Islet of Langerhans (tissue), 1 donor: ENCODE results near the gene SLX4.

Experiments used
- FAIRE-seq: peaks from one replicate; lab custom pipeline; 2011; peaks lifted over from hg19 to GRCh38; lab: Jason Lieb, UNC

The SLX4 gene

DNA sequence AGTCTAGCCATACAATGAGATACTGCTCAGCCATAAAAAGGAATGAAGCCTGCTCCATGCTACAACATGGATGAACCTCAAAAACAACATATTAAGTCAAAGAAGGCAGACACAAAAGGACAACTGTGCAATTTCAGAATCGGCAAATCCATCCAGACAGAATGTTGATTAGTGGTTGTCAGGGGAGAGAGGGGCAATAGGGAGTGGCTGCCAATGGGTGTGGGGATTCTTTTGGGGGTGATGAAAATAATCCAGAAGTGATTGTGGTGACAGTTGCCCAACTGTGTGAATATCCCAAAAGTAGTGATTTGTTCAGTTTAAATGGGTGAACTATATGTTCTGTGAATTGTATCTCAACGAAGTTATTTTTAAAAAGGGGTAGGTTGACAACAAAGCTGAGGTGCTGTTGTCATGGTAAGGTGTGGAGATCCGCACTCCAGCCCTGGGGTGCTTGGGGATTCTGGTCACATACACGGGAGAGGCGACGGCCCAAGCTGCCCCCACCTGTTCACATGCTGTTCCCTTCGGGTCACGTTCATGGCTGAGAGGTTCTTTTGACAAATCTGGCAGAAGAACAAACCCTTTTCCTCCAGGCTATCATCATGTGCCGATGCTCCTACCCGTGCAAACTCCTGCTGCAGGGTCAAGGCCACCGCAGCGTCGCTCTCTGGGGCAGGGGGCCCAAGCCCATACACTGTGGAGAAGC, 9.6 kb downstream of the SLX4 start:
- no peak for FAIRE-seq

- no peak for FAIRE-seq
Measured at GRCh38 chr16:3599922-3600321, 11.5 kb downstream of the SLX4 start.

- no peak for FAIRE-seq
Measured at GRCh38 chr16:3599121-3599520, 12.3 kb downstream of the SLX4 start.

GRCh38 chr16:3598236-3598635, 13.2 kb downstream of the SLX4 start:
- no peak for FAIRE-seq

DNA sequence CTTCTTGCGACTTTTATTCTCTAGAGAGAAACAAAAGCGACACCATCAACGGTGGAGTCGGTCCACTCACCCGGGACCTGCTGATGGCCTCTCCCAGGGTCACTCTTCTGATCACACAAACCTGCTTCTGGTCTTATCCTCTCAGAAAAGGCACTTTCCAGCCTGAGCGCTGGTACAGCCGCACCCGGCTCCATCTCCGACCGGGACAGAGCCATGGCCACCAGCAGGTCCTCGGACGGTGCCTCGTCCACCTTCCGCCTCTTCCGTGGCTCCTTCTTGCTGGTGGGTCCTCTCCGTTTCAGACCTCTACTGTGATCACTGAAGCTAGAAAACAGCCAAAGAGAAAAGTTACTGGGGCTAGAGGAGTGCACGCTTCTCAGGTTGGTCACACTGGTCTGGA, 13.7 kb downstream of the SLX4 start:
- no peak for FAIRE-seq

DNA sequence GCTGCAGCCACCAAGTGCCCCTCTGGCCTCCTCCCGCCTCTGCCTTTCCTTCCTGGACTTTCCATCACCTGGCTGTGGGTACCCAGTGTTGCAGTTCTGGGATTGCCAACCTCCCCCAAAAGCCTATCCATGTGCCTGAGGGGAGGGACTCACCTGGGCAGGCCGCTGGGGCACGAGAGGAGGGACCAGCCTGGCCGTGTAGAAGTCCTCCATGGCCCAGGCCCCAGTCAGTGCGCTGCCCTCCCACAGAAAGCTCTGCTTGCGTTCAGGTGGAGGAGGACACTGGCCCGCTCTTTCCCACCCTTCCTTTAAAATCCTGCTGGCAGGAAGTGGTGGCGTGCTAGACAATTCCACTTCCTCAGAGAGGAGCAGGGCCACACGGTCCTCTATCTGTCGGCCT, 14.2 kb downstream of the SLX4 start:
- FAIRE-seq, result no peak

DNA sequence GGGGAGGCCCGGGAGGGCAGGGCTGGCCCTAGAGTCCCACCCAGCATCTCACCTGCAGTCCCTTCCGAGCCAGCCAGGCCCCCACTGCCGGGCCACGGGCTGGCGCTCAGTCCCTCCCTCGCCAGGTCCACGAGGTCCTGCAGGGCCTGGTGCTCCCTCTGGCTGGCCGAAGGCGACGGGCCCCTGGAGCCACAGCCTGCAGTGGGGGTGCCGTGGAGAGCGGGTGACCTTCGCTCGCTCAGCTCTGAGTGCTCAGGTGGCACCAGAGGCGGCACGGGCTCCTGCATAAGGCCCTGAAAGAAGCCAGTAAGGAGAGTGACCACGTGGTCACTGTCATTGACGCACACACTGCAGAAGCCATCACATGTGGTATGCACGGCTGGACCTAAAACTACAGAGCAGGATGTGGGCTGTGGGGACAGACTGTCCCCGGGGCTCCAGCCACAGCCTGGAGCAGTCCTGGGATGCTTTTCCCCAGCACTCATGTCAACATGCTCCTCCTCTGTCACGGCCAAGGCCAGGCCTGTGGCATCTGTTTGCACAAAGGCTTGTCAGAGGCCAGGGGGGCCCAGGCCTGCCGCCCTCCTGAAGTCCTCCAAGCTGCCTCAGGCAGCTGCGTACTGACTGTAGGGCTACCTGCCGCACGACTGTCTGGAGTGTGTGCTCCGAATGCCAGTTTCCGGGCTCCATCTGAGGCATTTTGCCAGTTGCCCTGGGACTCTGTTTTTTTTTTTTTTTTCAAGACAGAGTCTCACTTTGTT, 15.1 kb downstream of the SLX4 start:
- FAIRE-seq, result no peak

DNA sequence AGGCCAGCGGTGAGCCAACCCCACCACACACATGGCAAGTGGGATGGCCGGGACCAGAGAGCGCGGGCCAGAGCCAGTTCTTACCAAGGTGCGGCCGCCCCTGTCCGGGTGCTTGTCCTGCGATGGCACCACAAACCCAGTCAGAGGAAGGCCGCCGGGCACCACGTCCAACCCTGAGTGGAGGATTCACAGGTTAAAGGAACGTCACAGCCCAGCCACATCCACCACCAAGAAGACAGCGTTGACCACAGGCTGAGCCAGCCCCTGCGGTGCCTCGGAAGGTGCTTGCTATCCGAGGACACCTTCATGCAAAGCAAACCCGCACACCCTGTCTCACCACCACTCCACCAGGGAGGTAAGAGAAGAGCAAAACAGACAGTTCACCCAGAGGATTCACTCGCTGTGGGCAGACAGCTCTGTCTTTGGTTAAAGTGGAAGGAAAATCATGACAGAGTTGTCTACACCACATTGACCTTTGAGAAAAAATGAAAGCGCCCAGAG, 15.8 kb downstream of the SLX4 start:
- no peak for FAIRE-seq

DNA sequence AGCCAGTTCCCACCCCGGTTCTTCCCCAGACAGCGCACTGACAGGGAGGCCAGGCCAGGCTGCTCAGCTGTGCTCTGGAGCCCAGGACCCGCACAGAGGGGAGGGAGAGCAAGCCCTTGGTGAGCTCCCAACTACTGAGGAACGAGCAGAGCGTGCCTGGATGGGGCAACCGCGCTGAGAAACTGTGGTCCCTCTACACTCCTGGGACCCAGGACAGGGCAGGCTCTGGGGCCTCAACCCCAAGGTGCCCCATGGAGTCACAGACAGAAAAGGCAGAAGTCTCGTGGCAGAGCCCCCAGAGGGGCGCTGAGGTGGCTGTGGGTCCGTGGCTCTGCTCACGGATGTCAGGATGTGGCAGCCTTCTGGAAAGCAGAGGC, 16.3 kb downstream of the SLX4 start:
- no peak for FAIRE-seq

- FAIRE-seq, result no peak
Measured at GRCh38 chr16:3594316-3595109, 16.9 kb downstream of the SLX4 start.

GRCh38 chr16:3592559-3592958, 18.8 kb downstream of the SLX4 start:
- no peak for FAIRE-seq

DNA sequence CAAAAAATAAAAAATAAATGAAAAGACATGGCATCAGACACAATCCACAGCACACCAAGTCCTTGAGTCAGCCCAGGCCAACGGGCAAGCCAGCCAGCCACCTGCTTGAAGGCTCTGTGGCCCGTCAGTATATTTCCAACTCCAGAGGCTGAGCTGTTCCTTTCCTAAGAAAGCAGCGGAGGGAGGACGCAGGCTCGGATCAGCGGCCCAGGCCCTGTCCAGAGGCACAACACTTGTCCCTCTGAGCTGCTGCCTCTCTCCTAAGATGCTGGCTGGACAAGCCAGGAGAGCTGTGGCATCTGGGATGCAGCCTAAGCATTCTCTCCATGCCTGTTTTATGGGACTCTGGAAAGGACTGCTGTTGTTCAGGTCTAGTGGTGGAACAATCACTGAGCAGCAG, 19.4 kb downstream of the SLX4 start:
- no peak for FAIRE-seq

GRCh38 chr16:3591436-3591803, 20.0 kb downstream of the SLX4 start:
- FAIRE-seq, result no peak

- FAIRE-seq, result no peak
Measured at GRCh38 chr16:3590736-3591435, 20.5 kb downstream of the SLX4 start.

GRCh38 chr16:3589991-3590701, 21.3 kb downstream of the SLX4 start:
- no peak for FAIRE-seq

GRCh38 chr16:3589441-3589921, 21.9 kb downstream of the SLX4 start:
- FAIRE-seq, result no peak

DNA sequence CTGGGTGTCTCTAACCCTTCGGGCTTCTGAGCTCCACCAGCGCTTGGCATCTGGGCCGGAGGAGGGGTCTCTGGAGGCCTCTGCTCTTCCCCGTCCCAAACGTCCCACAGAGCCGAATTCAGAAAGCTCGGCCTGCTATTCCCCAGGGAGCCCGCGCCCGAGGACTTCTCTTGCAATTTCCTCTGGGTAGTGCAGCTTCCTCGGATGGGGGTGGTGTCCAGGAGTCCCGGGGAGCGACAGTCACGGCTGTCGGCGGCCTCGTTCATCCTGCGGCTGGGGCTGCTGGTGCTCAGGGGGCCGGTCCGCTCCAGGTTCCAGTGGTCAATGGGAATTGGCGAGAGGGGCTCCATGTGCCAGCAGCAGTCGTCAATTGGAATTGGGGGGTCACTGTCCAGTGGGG, 22.4 kb downstream of the SLX4 start:
- no peak for FAIRE-seq

GRCh38 chr16:3587547-3588110, 23.8 kb downstream of the SLX4 start:
- no peak for FAIRE-seq

DNA sequence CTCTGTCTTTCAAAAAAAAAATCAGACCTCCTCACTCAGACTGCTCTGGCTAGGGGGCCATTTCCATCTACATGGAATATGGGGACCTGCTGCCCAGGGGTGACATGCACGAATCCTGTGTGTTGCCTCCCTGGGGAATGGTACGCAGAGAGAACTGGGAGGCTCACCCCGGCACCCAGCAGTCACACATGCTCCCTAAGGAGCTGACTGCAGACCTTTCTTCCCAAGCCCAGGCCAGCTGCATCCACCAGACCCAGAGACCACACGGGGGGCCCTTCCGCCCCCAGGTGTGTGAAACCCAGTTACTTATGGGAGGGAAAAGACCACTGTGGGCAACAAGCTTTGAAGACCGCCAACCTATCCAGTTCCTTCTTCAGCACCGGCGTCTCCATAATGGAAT, 27.0 kb downstream of the SLX4 start:
- no peak for FAIRE-seq

DNA sequence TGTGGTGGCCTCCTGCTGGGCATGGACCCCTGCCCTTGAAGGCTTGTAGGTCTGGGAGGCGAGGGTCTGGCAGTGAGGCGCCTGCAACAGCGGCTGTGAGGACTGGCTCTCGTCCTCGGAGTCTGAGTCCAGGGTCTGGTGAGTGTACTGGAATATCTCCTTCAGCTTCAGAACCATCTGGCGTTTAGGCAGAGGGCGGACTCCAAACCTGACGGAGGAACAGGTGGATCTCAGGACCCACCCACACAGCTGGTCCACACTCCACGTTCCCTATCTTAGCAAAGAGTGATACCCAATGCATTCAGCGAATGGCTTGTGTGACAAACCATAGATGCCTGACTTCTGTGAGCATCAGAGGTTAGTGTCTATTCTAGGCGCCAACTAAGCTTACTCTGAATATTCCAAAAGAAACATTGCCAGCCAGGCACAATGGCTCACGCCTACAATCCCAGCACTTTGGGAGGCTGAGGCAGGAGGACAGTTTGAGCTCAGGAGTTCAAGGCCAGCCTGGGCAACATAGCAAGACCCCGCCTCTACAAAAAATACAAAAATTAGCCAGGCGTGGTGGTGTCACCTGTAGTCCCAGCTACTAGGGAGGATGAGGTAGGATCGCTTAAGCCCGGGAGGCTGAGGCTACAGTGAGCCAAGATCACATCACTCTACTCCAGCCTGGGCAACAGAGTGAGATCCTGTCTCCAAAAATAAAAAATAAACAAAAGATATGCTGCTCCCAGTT, 27.9 kb downstream of the SLX4 start:
- FAIRE-seq, result no peak
